Testis (tissue), 3 donors: Measurements from ENCODE around the gene DHRS7B. TPM values are rescaled to one million over a fixed set of nuclear protein-coding genes. Genes with fewer than 3 reads are reported as not detected.
"Not testable (repeated sequence)": the region's sequence is repeated elsewhere in the genome, so short reads cannot be mapped to it uniquely, and the experiment has no call there.

ENCODE experiments used
- DNase-seq: peaks from one replicate; pipeline ENCODE4 v3.0.0-alpha.2; 2019
- H3K27ac ChIP-seq, 2 donors: fragments of 200-600 bp; sonication (generic); one replicate each; pipeline ENCODE4 v1.5.1; 2019
- H3K27me3 ChIP-seq: fragments of 200-600 bp; sonication (generic); one replicate; pipeline ENCODE4 v1.5.1; 2019
- H3K36me3 ChIP-seq: fragments of 200-600 bp; sonication (generic); one replicate; pipeline ENCODE4 v1.5.1; 2017; ENCODE audit warnings: low read depth; ENCODE audit errors: missing control alignments
- H3K4me1 ChIP-seq: fragments of 200-600 bp; sonication (generic); one replicate; pipeline ENCODE4 v1.5.1; 2019
- H3K4me3 ChIP-seq, 2 donors: fragments of 200-600 bp; sonication (generic); one replicate each; pipeline ENCODE4 v1.5.1; 2017 to 2019
- H3K9me3 ChIP-seq: fragments of 200-600 bp; sonication (generic); one replicate; pipeline ENCODE4 v1.5.1; 2017
- POLR2A ChIP-seq: fragments of 450-650 bp; IDR thresholded peaks from one replicate; pipeline ENCODE4 v1.6.1; 2017; ENCODE audit warnings: antibody characterized with exemption, mild to moderate bottlenecking, moderate library complexity
- WGBS, 2 donors: methylation state at CpG; one replicate each; pipeline ENCODE4 v1.1.5; 2018; 5-methylcytosine and 5-hydroxymethylcytosine counted together
- intact Hi-C: fragments of 100-400 bp; cut with DNase I; formaldehyde crosslinking; loops from one replicate; pipeline ENCODE4 v1.15.1; 2023; ENCODE audit warnings: low total_unique reads
- polyA plus RNA-seq: library from polyadenylated mRNA; stranded (reverse); fragments of 350-450 nt; fragmentation: Illumina TruSeq; extraction: RNeasy Lipid Tissue Mini Kit (QIAGEN cat#74804); gene quantifications from one replicate; pipeline ENCODE4 v1.2.3, GENCODE V29; 2014; ENCODE audit warnings: low read depth, low replicate concordance; ENCODE audit not compliant: insufficient read depth
- total RNA-seq, 2 donors: library from RNA; depleted of rRNA; stranded (reverse); fragments of >200 nt; gene quantifications; one replicate each; pipeline ENCODE4 v1.2.3, GENCODE V29; 2016
- TF ChIP-seq, protein P1 (sequence below), 3 experiments: fragments of 450-650 bp in 2 of 3; fragments of 200-600 bp in 1 of 3; sonication (generic) in 1 of 3; IDR thresholded peaks; one replicate each; pipeline ENCODE4 v1.5.1; 2016 to 2019; ENCODE audit warnings: antibody characterized with exemption in 3 of 3, mild to moderate bottlenecking in 2 of 3, moderate library complexity in 1 of 3

The DHRS7B gene
- total and polyA plus RNA-seq, 3 donors from 2014 or later = 39.0 to 81.7 (median 53.6) TPM

DNA sequence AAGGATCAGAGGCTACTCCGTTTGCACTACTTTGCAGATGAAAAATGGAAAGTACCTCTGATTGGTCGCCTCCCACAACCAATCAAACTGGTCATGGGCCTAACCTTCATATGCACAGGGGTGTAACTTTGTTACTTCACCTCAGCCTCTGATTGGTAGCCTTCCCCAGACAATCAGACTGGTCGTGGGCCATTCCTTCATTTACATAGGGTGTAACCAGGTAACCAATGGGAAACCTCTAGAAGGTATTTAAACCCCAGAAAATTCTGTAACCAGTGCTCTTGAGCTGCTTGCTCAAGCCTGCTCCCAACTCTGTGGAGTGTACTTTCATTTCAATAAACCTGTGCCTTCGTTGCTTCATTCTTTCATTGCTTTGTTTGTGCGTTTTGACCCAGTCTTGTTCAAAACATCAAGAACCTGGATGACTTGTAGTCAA, 44.7 kb upstream of the DHRS7B start:
- TF ChIP-seq, protein P1, sequence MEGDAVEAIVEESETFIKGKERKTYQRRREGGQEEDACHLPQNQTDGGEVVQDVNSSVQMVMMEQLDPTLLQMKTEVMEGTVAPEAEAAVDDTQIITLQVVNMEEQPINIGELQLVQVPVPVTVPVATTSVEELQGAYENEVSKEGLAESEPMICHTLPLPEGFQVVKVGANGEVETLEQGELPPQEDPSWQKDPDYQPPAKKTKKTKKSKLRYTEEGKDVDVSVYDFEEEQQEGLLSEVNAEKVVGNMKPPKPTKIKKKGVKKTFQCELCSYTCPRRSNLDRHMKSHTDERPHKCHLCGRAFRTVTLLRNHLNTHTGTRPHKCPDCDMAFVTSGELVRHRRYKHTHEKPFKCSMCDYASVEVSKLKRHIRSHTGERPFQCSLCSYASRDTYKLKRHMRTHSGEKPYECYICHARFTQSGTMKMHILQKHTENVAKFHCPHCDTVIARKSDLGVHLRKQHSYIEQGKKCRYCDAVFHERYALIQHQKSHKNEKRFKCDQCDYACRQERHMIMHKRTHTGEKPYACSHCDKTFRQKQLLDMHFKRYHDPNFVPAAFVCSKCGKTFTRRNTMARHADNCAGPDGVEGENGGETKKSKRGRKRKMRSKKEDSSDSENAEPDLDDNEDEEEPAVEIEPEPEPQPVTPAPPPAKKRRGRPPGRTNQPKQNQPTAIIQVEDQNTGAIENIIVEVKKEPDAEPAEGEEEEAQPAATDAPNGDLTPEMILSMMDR (IDR thresholded peaks at IDR 0.05) = no peak
- no peak for TF ChIP-seq POLR2A
- H3K27me3 ChIP-seq = no peaks in the 10 kb centered on the region
- WGBS, 2 donors = 69 to 76% methylated on average over 5 of the region's 5 CpGs
- H3K9me3 ChIP-seq = no peaks in the 10 kb centered on the region
- H3K4me1 ChIP-seq = no peaks in the 10 kb centered on the region
- no peaks in the 10 kb centered on the region for H3K36me3 ChIP-seq
- no peak for DNase-seq
- intact Hi-C loops = no loop called here
- H3K4me3 ChIP-seq = no peak overlapping the region
- no peak overlapping the region for H3K27ac ChIP-seq

DNA sequence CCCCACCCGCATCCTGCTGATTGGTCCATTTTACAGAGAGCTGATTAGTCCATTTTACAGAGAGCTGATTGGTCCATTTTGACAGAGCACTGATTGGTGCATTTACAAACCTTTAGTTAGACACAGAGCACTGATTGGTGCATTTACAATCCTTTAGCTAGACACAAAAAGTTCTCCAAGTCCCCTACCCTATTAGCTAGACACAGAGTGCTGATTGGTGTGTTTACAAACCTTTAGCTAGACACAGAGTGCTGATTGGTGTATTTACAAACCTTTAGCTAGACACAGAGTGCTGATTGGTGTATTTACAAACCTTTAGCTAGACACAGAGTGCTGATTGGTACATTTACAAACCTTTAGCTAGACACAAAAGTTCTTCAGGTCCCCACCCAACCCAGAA, 41.5 kb upstream of the DHRS7B start:
- 69 to 82% methylated on average over 1 of the region's 1 CpG for WGBS, 2 donors
- H3K9me3 ChIP-seq, H3K27me3 ChIP-seq, H3K36me3 ChIP-seq, H3K4me1 ChIP-seq, H3K27ac ChIP-seq, DNase-seq, intact Hi-C loops: not testable (repeated sequence)
- peak overlapping the region; percentile 27 to 43 for H3K4me3 ChIP-seq

DNA sequence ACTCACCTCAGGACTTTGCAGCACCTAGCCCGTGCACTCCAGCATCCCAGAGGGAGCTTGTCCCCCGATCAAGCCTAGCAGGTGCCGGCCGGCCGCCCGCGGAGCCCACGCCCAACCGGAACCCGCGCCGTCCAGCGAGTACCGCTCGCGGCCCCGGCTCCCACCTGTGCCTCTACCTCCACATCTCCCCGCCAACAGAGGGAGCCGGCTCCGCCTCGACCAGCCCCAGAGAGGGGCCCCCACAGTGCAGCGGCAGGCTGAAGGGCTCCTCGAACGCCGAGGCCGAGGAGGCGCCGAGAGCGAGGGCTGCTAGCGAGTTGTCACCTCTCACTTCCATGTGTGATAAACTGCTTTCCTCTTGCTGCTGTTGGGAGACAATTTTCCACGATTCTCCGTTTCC, 41.1 kb upstream of the DHRS7B start:
- H3K36me3 ChIP-seq = no peaks in the 10 kb centered on the region
- H3K4me1 ChIP-seq = no peaks in the 10 kb centered on the region
- H3K9me3 ChIP-seq = no peaks in the 10 kb centered on the region
- TF ChIP-seq, protein P1 (IDR thresholded peaks at IDR 0.05) = no peak
- no peak for TF ChIP-seq POLR2A
- peak overlapping the region in 1 of 2 donors; percentile 41 for H3K27ac ChIP-seq
- 75 to 91% methylated on average over 10 to 32 of the region's 32 CpGs for WGBS, 2 donors
- DNase-seq = peak; percentile 33
- intact Hi-C loops = no loop called here
- H3K4me3 ChIP-seq = peak overlapping the region; percentile 27 to 43
- H3K27me3 ChIP-seq = no peaks in the 10 kb centered on the region

DNA sequence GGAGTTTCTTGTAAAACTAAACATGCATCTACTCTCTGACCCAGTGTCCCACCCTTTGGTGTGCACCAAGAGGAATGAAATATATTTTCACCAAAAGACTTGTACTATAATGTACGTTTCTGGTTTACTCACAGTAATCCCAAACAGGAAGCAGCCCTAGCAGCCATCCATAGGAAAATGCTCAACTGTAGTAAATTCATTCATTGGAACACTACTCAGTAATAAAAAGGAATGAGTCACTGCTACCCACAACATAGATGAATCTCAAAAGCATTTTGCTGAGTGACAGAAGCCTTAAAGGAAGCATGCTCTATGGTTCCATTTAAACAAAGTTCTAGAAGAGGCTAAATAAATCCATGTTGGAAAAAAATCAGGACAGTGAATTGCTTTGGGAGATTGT, 37.6 kb upstream of the DHRS7B start:
- no peak overlapping the region for H3K4me3 ChIP-seq
- no peak overlapping the region for H3K27ac ChIP-seq
- H3K9me3 ChIP-seq = no peaks in the 10 kb centered on the region
- no peaks in the 10 kb centered on the region for H3K4me1 ChIP-seq
- no peaks in the 10 kb centered on the region for H3K27me3 ChIP-seq
- H3K36me3 ChIP-seq = no peaks in the 10 kb centered on the region
- 91 to 94% methylated on average over 1 of the region's 1 CpG for WGBS, 2 donors
- no peak for DNase-seq
- intact Hi-C loops = no loop called here
- TF ChIP-seq POLR2A = no peak
- TF ChIP-seq, protein P1 (IDR thresholded peaks at IDR 0.05) = no peak

DNA sequence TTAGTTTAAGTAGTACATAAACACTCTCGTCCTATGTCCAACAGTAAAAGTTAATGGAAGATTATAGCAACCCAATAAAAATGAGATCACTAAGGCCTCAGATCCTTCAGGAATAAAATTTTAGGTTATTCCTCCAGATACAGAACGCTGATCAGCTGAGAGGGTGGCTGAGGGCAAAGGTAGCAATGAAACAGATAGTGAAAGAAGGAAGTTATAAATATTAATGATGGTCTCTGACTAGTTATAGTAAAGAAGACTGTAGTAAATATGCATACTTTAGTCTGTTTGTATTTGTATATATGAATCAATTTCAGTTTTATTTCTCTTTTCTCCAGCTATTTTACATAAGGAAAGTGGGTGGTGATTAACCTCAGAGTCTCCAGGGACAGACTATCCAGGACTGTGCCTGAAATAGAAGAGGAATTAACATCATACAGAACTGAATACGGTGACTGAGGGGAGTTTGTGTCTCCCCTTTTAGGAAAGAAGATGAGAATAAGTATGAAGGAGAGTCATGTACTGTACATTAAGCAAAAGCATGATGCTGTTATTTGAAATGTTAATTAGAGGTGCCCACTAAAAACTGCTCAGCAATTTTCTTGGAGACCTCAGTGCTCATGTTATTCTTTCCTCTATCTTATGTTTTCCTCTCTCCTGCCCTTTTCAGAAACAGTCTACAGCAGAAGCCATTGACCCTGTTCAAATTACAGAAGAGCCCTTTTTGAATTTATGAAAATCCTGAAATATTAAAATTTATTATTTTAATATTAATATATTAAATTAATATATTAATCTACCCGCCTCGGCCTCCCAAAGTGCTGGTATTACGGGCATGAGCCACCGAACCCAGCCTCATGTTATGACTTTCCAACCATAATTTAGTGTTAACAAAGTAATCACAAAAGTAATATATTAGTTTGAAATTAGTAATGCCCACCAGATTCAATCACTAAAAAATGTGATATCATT, 36.5 kb upstream of the DHRS7B start:
- no peaks in the 10 kb centered on the region for H3K27me3 ChIP-seq
- H3K27ac ChIP-seq = no peak overlapping the region
- no peaks in the 10 kb centered on the region for H3K4me1 ChIP-seq
- H3K36me3 ChIP-seq = no peaks in the 10 kb centered on the region
- TF ChIP-seq POLR2A = no peak
- TF ChIP-seq, protein P1 (IDR thresholded peaks at IDR 0.05) = no peak
- no peaks in the 10 kb centered on the region for H3K9me3 ChIP-seq
- DNase-seq = no peak
- intact Hi-C loops = no loop called here
- H3K4me3 ChIP-seq = no peak overlapping the region
- 87 to 89% methylated on average over 7 of the region's 7 CpGs for WGBS, 2 donors
